GM20000 (cell line): ENCODE measurements around the gene KLHDC3.

Experiments used
- DNase-seq: peaks from one replicate; pipeline ENCODE4 v3.0.0; 2012; ENCODE audit warnings: low spot score
- CTCF ChIP-seq: IDR thresholded peaks from 2 replicates; pipeline ENCODE4 v1.5.1; 2012; ENCODE audit warnings: mild to moderate bottlenecking, control low read depth; ENCODE audit errors: extremely low read depth, missing control alignments

The KLHDC3 gene

GRCh38 chr6:43009124-43009523, 4.9 kb upstream of the KLHDC3 start:
- TF ChIP-seq CTCF, result peak; percentile 47

GRCh38 chr6:43011207-43011606, 2.8 kb upstream of the KLHDC3 start:
- DNase-seq, result no peak
- TF ChIP-seq CTCF, result no peak

More at GRCh38 chr6:43009124-43009523, 4.9 kb upstream of the KLHDC3 start:
- peak; percentile 37 for DNase-seq

- TF ChIP-seq CTCF, result no peak
- no peak for DNase-seq
Measured at GRCh38 chr6:43012364-43012763, 1.7 kb upstream of the KLHDC3 start.

- no peak for DNase-seq
- no peak for TF ChIP-seq CTCF
Measured at GRCh38 chr6:43013097-43013842, 779 bp upstream of the KLHDC3 start.

- TF ChIP-seq CTCF, result no peak
- no peak for DNase-seq
Measured at GRCh38 chr6:43014434-43014909, 423 bp downstream of the KLHDC3 start.

- TF ChIP-seq CTCF, result no peak
- no peak for DNase-seq
Measured at GRCh38 chr6:43016176-43016942, 2.3 kb downstream of the KLHDC3 start.

GRCh38 chr6:43016943-43017334, 2.9 kb downstream of the KLHDC3 start:
- DNase-seq, result no peak
- no peak for TF ChIP-seq CTCF
